Gastrocnemius medialis (tissue), 4 donors: ENCODE results near the gene HSPB8.

ENCODE experiments used
- POLR2A ChIP-seq, 2 donors: fragments of 450-650 bp; IDR thresholded peaks; one replicate each; pipeline ENCODE4 v1.6.1; 2017; ENCODE audit warnings: antibody characterized with exemption in 2 of 2, mild to moderate bottlenecking in 2 of 2, moderate library complexity in 2 of 2
- TF ChIP-seq, protein P1 (sequence below), 5 experiments: fragments of 450-650 bp in 3 of 5; fragments of 200-600 bp in 2 of 5; sonication (generic) in 2 of 5; IDR thresholded peaks in 4 of 5; conservative IDR thresholded peaks in 1 of 5; 1 replicate in 4 of 5; 2 replicates in 1 of 5; pipeline ENCODE4 v1.5.1; 2016 to 2019; ENCODE audit warnings: antibody characterized with exemption in 5 of 5, mild to moderate bottlenecking in 3 of 5, moderate library complexity in 3 of 5

DNA sequence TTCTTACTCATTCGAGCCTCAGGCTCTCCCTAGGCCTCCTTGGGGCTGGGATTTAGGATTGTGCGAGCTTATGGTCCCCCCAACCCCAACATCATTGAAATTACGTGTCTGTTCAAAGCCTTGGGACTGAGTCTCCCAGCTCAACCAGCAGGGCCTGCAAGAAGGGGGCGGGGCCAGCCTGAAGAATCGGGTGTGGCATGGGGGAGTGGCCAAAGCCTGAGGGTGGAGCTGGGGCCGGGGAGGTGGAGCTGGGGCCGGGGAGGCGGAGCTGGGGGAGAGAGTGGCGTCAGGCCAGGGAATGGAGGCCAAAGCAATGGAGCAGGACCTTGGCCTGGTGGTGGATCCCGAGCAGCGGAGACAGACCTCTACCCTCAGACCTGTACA lies 24.3 kb upstream of the HSPB8 start:
- TF ChIP-seq POLR2A (IDR thresholded peaks at IDR 0.05), result no peak
- TF ChIP-seq, protein P1, sequence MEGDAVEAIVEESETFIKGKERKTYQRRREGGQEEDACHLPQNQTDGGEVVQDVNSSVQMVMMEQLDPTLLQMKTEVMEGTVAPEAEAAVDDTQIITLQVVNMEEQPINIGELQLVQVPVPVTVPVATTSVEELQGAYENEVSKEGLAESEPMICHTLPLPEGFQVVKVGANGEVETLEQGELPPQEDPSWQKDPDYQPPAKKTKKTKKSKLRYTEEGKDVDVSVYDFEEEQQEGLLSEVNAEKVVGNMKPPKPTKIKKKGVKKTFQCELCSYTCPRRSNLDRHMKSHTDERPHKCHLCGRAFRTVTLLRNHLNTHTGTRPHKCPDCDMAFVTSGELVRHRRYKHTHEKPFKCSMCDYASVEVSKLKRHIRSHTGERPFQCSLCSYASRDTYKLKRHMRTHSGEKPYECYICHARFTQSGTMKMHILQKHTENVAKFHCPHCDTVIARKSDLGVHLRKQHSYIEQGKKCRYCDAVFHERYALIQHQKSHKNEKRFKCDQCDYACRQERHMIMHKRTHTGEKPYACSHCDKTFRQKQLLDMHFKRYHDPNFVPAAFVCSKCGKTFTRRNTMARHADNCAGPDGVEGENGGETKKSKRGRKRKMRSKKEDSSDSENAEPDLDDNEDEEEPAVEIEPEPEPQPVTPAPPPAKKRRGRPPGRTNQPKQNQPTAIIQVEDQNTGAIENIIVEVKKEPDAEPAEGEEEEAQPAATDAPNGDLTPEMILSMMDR (IDR thresholded peaks at IDR 0.05 in 4 of 5, conservative IDR thresholded peaks at IDR 0.05 in 1 of 5), result no peak
